Tibial nerve (tissue), 3 donors: ENCODE data around the gene OR8H3.
"Not testable (repeated sequence)": the region's sequence is repeated elsewhere in the genome, so short reads cannot be mapped to it uniquely, and the experiment has no call there.

Experiments used
- POLR2A ChIP-seq, 2 donors: fragments of 450-650 bp; IDR thresholded peaks; one replicate each; pipeline ENCODE4 v1.6.1; 2017; ENCODE audit warnings: antibody characterized with exemption in 2 of 2, mild to moderate bottlenecking in 2 of 2, moderate library complexity in 2 of 2
- TF ChIP-seq, protein P1 (sequence below), 5 experiments: fragments of 200-600 bp in 3 of 5; fragments of 450-650 bp in 2 of 5; sonication (generic) in 3 of 5; IDR thresholded peaks; one replicate each; pipeline ENCODE4 v1.5.1; 2016 to 2019; ENCODE audit warnings: antibody characterized with exemption in 5 of 5, mild to moderate bottlenecking in 3 of 5, moderate library complexity in 2 of 5

DNA sequence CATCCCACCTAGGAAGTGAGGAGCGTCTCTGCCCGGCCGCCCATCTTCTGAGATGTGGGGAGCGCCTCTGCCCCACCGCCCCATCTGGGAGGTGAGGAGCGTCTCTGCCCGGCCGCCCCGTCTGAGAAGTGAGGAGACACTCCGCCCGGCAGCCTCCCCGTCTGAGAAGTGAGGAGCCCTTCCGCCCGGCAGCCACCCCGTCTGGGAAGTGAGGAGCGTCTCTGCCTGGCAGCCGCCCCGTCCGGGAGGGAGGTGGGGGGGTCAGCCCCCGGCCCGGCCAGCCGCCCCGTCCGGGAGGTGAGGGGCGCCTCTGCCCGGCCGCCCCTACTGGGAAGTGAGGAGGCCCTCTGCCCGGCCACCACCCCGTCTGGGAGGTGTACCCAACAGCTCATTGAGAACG is 21.5 kb downstream of the OR8H3 start:
- not testable (repeated sequence) for TF ChIP-seq POLR2A (IDR thresholded peaks at IDR 0.05)
- TF ChIP-seq, protein P1, sequence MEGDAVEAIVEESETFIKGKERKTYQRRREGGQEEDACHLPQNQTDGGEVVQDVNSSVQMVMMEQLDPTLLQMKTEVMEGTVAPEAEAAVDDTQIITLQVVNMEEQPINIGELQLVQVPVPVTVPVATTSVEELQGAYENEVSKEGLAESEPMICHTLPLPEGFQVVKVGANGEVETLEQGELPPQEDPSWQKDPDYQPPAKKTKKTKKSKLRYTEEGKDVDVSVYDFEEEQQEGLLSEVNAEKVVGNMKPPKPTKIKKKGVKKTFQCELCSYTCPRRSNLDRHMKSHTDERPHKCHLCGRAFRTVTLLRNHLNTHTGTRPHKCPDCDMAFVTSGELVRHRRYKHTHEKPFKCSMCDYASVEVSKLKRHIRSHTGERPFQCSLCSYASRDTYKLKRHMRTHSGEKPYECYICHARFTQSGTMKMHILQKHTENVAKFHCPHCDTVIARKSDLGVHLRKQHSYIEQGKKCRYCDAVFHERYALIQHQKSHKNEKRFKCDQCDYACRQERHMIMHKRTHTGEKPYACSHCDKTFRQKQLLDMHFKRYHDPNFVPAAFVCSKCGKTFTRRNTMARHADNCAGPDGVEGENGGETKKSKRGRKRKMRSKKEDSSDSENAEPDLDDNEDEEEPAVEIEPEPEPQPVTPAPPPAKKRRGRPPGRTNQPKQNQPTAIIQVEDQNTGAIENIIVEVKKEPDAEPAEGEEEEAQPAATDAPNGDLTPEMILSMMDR (IDR thresholded peaks at IDR 0.05), result not testable (repeated sequence)
